ENCODE results near the gene TNN.

The TNN gene

GRCh38 chr1:175078629-175079028 lies 11.0 kb downstream of the TNN start:
- no peak overlapping the region for H2AFZ ChIP-seq (ENCODE audit: low read length)
- H3K4me2 ChIP-seq (ENCODE audit: low read depth, low read length, poor library complexity, severe bottlenecking): no peak overlapping the region

GRCh38 chr1:175079338-175079737 lies 11.7 kb downstream of the TNN start:
- Histone ChIP-seq H3K79me2 (ENCODE audit: insufficient read depth, low read length) (no peaks in the 10 kb centered on the region), H3K9me3 (ENCODE audit: insufficient read depth, low read depth, low read length) (no peaks in the 10 kb centered on the region), H3K9ac (ENCODE audit: low read depth, low read length, poor library complexity, severe bottlenecking) (no peak overlapping the region), H4K20me1 (ENCODE audit: insufficient read depth, low read length, poor library complexity, severe bottlenecking) (no peaks in the 10 kb centered on the region), H3K9me2 (replicated peaks; ENCODE audit: low read depth, low read length) (no peaks in the 10 kb centered on the region), H3F3A (ENCODE audit: low read depth) (no peaks in the 10 kb centered on the region), H3K4me2 (ENCODE audit: low read depth, low read length, poor library complexity, severe bottlenecking) (no peak overlapping the region), H3K27me3 (ENCODE audit: insufficient read depth, low read length, poor library complexity, severe bottlenecking) (no peaks in the 10 kb centered on the region), H3K36me3 (ENCODE audit: insufficient read depth, low read length) (no peaks in the 10 kb centered on the region), H3K4me1 (ENCODE audit: insufficient read depth, low read length, poor library complexity, severe bottlenecking) (peaks cover 24% of the 10 kb centered on the region), H3K4me3 (ENCODE audit: low read length, poor library complexity, severe bottlenecking) (no peak overlapping the region), H2AFZ (ENCODE audit: low read length) (no peak overlapping the region)
- no peak for TF ChIP-seq EZH2phosphoT487 (IDR thresholded peaks at IDR 0.05; ENCODE audit: borderline replicate concordance)
- TF ChIP-seq CTCF (conservative IDR thresholded peaks at IDR 0.05; ENCODE audit: low read length): no peak

More at GRCh38 chr1:175078629-175079028, 11.0 kb downstream of the TNN start:
- Histone ChIP-seq H3K4me1 (ENCODE audit: insufficient read depth, low read length, poor library complexity, severe bottlenecking) (peaks cover 27% of the 10 kb centered on the region), H3K27me3 (ENCODE audit: insufficient read depth, low read length, poor library complexity, severe bottlenecking) (no peaks in the 10 kb centered on the region), H3K79me2 (ENCODE audit: insufficient read depth, low read length) (no peaks in the 10 kb centered on the region), H3K9ac (ENCODE audit: low read depth, low read length, poor library complexity, severe bottlenecking) (no peak overlapping the region), H3K9me2 (replicated peaks; ENCODE audit: low read depth, low read length) (no peaks in the 10 kb centered on the region), H4K20me1 (ENCODE audit: insufficient read depth, low read length, poor library complexity, severe bottlenecking) (no peaks in the 10 kb centered on the region), H3K9me3 (ENCODE audit: insufficient read depth, low read depth, low read length) (no peaks in the 10 kb centered on the region), H3K36me3 (ENCODE audit: insufficient read depth, low read length) (no peaks in the 10 kb centered on the region), H3K4me3 (ENCODE audit: low read length, poor library complexity, severe bottlenecking) (no peak overlapping the region), H3F3A (ENCODE audit: low read depth) (no peaks in the 10 kb centered on the region)
- TF ChIP-seq CTCF (conservative IDR thresholded peaks at IDR 0.05; ENCODE audit: low read length): no peak
- no peak for TF ChIP-seq EZH2phosphoT487 (IDR thresholded peaks at IDR 0.05; ENCODE audit: borderline replicate concordance)

DNA sequence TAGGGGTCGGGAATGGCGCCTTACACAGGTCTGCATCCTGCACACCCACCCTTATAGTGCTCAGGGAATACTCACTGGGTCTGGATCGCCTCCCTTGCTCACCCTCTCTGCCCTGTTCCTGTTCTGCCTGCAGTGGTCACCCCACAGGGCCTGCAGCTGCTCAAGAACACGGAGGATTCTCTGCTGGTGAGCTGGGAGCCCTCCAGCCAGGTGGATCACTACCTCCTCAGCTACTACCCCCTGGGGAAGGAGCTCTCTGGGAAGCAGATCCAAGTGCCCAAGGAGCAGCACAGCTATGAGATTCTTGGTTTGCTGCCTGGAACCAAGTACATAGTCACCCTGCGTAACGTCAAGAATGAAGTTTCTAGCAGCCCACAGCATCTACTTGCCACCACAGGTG lies 12.4 kb downstream of the TNN start:
- Histone ChIP-seq H3K27me3 (ENCODE audit: insufficient read depth, low read length, poor library complexity, severe bottlenecking) (no peaks in the 10 kb centered on the region), H3K36me3 (ENCODE audit: insufficient read depth, low read length) (no peaks in the 10 kb centered on the region), H4K20me1 (ENCODE audit: insufficient read depth, low read length, poor library complexity, severe bottlenecking) (no peaks in the 10 kb centered on the region), H3K4me1 (ENCODE audit: insufficient read depth, low read length, poor library complexity, severe bottlenecking) (peaks cover 20% of the 10 kb centered on the region), H3K4me3 (ENCODE audit: low read length, poor library complexity, severe bottlenecking) (no peak overlapping the region), H3K9ac (ENCODE audit: low read depth, low read length, poor library complexity, severe bottlenecking) (no peak overlapping the region), H3K9me3 (ENCODE audit: insufficient read depth, low read depth, low read length) (no peaks in the 10 kb centered on the region), H2AFZ (ENCODE audit: low read length) (no peak overlapping the region), H3K79me2 (ENCODE audit: insufficient read depth, low read length) (no peaks in the 10 kb centered on the region), H3F3A (ENCODE audit: low read depth) (no peaks in the 10 kb centered on the region), H3K9me2 (replicated peaks; ENCODE audit: low read depth, low read length) (no peaks in the 10 kb centered on the region), H3K4me2 (ENCODE audit: low read depth, low read length, poor library complexity, severe bottlenecking) (no peak overlapping the region)
- TF ChIP-seq CTCF (conservative IDR thresholded peaks at IDR 0.05; ENCODE audit: low read length): no peak
- no peak for TF ChIP-seq EZH2phosphoT487 (IDR thresholded peaks at IDR 0.05; ENCODE audit: borderline replicate concordance)
